Measurements from ENCODE around the gene RPLP2.

The RPLP2 gene

GRCh38 chr11:792535-792821 lies 17.3 kb upstream of the RPLP2 start:
- no peak for DNase-seq

GRCh38 chr11:792873-793272 lies 16.9 kb upstream of the RPLP2 start:
- DNase-seq: no peak

GRCh38 chr11:793556-793955 lies 16.2 kb upstream of the RPLP2 start:
- DNase-seq: no peak

- DNase-seq: no peak
These were observed 15.6 kb upstream of the RPLP2 start for GRCh38 chr11:794013-794765.

GRCh38 chr11:794766-795633 lies 14.8 kb upstream of the RPLP2 start:
- no peak for DNase-seq

- peak; percentile 88 for DNase-seq
These were observed 13.9 kb upstream of the RPLP2 start for GRCh38 chr11:795634-796564.

DNA sequence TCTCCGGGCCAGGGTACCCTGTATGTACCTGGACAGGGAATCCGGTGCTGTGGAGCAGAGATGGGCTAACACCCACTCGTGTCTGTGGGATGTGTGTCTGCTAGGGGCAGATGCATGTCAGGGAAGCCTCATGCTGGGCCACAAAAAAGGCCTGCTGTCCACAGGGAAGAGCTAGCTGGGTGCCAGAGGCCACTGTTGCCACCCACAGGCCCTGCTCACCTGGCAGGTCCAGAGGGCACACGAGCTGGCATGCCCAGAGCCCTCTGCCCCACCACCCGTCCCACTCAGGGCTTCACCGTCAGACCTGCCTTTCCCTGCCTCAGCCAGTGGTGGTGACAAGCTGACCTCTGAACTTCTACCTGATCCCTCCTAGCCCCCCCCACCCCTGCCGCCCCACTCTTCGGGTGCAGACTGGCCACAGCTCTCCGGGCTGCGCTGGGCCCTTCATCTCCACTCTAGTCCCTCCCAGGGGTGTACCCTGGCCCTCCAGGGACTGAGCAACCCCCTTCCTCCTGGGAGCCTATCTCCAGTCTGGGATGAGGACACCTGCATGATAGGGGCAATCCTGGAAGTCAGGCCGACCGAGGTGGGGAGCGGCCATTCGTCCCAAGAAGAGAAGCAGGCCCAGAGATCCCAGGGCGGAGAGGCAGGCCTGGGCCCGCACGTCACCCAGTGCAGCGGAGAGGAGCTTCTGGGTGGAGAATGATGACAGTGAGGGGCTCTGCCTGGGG lies 13.0 kb upstream of the RPLP2 start:
- no peak for DNase-seq

DNA sequence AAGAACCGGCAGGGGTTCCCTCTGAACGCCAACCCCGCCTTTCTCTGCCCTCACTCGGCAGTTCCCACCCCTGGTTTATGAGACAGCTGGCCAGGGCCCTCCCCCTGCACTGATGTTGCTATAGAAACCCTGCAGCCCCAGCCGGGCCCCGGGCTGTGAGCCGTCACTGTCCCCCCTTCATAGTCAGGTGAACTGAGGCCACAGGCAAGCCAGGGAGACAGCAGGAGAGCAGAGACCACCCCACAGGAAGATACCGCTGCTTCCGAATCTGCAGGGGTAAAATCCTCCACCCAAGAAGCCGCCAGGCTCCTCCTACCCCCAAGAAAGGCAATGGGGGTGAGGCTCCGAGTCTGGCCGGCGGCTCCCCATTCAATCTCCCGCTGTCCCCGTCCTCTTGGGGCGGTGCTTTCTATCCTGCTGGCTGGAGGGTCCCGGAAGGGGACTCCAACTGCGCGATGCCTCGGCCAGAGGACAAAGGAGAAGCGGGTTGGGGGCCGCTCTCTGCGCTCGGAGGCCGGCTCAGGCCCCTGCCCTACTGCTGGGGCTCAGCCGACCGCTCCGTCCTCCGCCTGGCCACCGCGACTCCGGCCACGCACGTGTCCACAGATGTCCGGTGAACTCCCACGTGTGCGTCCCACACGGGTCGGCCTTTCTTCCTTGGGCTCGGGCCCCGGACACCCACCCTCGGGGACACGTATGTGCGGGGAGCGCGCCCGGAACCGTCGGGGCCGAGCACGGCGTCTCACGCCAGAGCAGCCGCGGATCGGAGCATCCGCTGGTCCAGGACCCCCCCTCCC lies 12.3 kb upstream of the RPLP2 start:
- DNase-seq: peak; percentile 76

DNA sequence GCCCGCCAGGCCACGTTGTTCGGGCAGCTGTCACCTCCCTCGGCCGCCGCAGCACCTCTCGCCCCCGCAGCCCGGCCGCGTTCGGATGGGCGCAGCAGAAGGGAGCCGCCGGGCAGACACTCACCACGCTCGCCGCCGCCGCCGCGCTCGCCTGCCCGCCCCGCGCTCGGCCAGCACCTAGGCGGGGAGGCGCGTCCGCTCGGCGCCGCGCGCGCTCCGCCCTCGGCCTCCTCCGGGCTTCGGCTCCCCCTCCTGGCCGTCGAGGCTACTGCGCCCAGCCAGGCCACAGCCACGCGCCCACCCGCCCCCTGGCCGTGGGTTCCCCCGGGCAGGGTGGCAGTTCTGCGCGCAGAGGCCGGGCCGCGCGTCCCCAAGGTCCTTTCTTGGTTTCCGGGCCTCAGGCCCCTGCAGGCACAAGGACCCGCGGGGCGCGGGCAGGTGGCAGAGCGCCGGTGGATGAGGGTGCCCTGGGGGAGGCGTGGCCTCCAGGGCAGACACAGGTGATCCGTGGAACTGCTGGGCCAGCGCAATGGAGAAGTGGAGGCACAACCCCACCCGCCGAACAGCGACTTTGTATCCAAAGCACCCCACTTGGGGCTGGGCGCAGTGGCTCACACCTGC lies 11.6 kb upstream of the RPLP2 start, which contains the start of gene SLC25A22:
SLC25A22 (minus strand) TSS at position 189 of the 621 bp plus-strand sequence. CDS start 3,275 bp downstream, outside the sequence.
- DNase-seq: peak; percentile 84

DNA sequence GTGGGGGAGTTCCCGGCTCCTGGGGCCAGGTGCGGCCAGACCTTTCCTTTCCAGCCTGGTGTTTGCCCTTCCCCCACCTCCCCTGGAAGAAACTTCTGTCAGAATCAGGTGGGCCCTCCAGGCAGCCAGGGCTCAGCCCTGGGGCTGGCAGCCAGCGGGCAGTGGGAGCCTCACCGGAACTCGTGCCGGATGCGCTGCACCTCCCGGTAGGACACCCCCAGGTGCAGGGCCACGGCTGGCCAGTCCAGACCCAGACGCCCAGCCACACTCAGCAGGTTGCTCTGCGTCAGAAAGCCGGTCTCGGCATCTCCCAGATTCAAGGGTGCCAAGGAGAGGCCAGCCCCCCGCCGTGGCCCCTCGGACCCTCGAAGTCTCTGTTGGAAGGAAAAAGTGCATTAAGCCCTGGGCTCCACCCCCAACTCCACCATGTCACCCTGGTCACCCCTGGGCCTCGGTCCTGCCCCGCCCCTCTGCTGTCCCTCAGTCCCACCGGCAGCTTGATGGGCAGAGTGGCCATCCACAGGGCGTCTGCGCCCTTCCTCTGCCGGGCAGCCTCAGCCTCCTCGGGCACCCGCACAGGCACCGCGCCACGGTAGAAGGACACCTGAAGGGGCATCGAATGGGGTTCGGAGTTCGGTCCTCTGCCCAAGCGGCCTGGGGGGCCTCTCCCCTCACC lies 10.0 kb upstream of the RPLP2 start:
- no peak for DNase-seq

DNA sequence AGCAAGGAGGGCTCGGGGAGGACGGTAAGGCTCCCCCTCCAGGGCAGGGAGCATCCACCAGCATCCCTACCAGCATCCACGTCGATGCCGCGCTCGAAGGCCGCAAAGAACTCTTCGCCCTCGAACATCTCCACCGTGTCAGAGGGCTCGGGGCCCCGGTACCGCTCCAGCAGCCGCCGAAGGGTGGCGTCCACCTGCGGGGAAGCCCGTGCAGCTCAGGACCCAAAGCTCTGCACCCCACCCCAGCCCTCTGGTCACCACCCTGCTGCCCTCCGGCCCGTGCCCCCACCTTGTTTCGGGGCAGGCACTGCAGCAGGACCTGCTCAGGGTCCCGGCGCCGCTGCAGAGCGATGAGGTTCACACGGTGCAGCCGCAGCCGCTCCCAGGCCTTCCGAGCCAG lies 9.3 kb upstream of the RPLP2 start:
- no peak for DNase-seq

DNA sequence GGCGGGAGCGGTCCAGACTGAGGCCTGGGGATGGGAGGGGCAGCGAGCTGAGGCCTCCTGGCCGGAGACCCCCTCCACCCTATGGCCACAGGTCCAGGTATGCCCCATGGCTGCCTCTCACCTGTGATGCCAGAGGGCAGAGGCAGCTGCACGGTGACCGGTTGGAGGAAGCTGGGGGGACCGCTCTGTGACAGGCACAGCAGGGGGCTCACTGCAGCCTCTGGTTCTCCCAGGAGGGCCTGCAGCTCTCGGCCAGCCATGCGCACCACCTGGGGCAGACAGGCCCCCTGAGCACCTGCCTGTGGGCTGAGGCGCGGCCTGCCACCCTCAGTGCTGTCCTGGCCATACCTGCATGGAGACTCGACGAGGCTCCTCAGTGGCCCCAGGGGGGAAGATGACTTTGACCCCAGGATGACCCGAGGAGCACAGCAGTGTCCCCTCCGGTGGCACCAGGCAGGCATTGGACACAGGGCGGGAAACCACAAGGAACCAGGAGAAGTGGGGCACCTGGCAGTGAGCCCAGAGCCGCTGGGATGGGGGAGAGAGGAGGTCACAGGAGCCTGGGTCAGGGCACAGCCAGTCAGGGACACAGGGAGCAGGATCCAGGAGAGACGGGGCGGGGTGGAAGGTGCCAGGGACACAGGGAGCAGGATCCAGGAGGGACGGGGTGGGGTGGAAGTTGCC lies 8.5 kb upstream of the RPLP2 start:
- no peak for DNase-seq

- no peak for DNase-seq
These were observed 7.6 kb upstream of the RPLP2 start for GRCh38 chr11:802018-802617.

DNA sequence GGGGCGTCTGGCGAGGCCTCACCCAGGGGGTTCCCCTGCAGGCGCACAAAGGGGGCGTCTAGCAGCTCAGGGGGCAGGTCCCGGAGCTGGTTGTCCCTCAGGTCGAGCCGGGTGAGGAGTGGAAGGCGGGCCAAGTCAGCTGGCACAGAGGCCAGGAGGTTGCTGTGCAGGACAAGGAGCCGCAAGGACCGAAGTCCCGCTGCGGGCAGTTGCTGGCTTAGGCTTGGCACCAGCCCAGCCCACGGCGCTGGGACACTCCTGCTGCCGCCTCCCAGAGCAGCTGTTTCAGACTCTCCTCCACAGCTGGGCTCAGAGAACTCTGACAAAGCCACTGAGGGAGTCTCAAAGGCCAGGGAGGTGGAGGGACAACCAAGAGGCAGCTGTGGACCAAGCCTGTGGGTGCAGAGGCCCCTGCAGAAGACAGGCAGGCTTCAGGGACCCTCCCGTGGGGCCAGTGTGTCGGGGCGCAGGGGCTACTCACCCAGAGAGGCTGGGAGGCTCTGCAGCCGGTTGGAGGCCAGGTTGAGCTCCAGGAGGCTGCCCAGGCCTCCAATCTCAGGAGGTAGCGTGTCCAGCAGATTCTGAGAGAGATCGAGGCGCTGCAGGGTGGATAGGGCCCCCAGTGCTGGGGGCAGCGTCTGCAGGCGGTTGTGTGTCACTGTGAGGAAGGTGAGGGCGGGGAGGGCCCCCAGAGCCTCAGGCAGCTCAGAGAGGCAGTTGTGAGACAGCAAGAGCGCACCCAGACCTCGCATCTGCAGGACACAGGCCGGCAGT lies 6.9 kb upstream of the RPLP2 start:
- DNase-seq: no peak

- DNase-seq: no peak
These were observed 6.4 kb upstream of the RPLP2 start for GRCh38 chr11:803467-803742.

- DNase-seq: no peak
These were observed 5.8 kb upstream of the RPLP2 start for GRCh38 chr11:803770-804598.

GRCh38 chr11:804599-804964 lies 5.2 kb upstream of the RPLP2 start:
- no peak for DNase-seq

Data from activated CD4-positive, alpha-beta T cell treated with anti-CD3 and anti-CD28 coated beads, Interleukin-2, amount 50 U/mL, for 16 hours (primary cell).